ENCODE results near the gene MORC2.

- TF ChIP-seq FOXA1 (IDR thresholded peaks at IDR 0.05) (no peak), SUZ12 (IDR thresholded peaks at IDR 0.05) (no peak), SP1 (IDR thresholded peaks at IDR 0.05) (no peak), TARDBP (IDR thresholded peaks at IDR 0.05) (no peak)
Measured at GRCh38 chr22:30880847-30881246, 87.7 kb downstream of the MORC2 start.

Measured in HEK293T (cell line).